Pancreas (tissue), 10 donors: ENCODE measurements around the gene TULP4. TPM values are rescaled to one million over a fixed set of nuclear protein-coding genes. Genes with fewer than 3 reads are reported as not detected.

Experiments used
- ATAC-seq, 4 donors: fragments of 200-7000 bp; cut with Tn5 transposase; one replicate each; pipeline versions ENCODE4 v1.8.0 to v1.9.1; 2020; ENCODE audit warnings: mild to moderate bottlenecking in 4 of 4, moderate library complexity in 4 of 4
- DNase-seq, 6 donors: peaks; one replicate each; pipeline ENCODE4 v3.0.0-alpha.2; 2020
- FAIRE-seq: peaks from 2 replicates; lab custom pipeline; 2012; peaks lifted over from hg19 to GRCh38; lab: Jason Lieb, UNC
- H3K27ac ChIP-seq, 4 donors: fragments of 200-600 bp; sonication (generic); 1 replicate in 3 of 4; 2 replicates in 1 of 4; pipeline versions ENCODE4 v1.5.0 to v1.8.0; 2020
- H3K27me3 ChIP-seq, 4 donors: fragments of 200-600 bp; one replicate each; pipeline ENCODE4 v1.8.0; 2021
- H3K36me3 ChIP-seq, 3 donors: fragments of 200-600 bp; sonication (generic) in 1 of 3; one replicate each; pipeline versions ENCODE4 v1.5.0 to v1.8.0; 2020 to 2021
- H3K4me1 ChIP-seq, 3 donors: fragments of 200-600 bp; one replicate each; pipeline ENCODE4 v1.8.0; 2021
- H3K4me3 ChIP-seq, 4 donors: fragments of 200-600 bp; sonication (generic) in 2 of 4; one replicate each; pipeline versions ENCODE4 v1.5.0 to v1.8.0; 2020 to 2021
- H3K9me3 ChIP-seq, 4 donors: fragments of 200-600 bp; one replicate each; pipeline ENCODE4 v1.8.0; 2021
- CTCF ChIP-seq, 4 donors: fragments of 200-600 bp; sonication (generic) in 3 of 4; IDR thresholded peaks; one replicate each; pipeline versions ENCODE4 v1.5.0 to v1.8.0; 2021; ENCODE audit warnings: antibody characterized with exemption in 4 of 4
- WGBS, 2 donors: extraction: QIAGEN DNeasy Blood & Tissue Kit; methylation state at CpG; one replicate each; pipeline ENCODE4 v1.1.7; 2013; 5-methylcytosine and 5-hydroxymethylcytosine counted together
- intact Hi-C, 3 donors: fragments of 100-400 bp; cut with DNase I; formaldehyde crosslinking; loops; one replicate each; pipeline versions ENCODE4 v1.11.1 to v1.14.2; 2022
- polyA plus RNA-seq, 2 donors: library from polyadenylated mRNA; stranded (reverse); fragments of 200-250 nt; gene quantifications; one replicate each; pipeline ENCODE4 v1.2.3, GENCODE V29; 2013
- total RNA-seq, 6 donors: library from RNA; stranded (reverse); fragmentation: NEBNext Ultra II Directional in 4 of 6; extraction: Animal tissue kit (Norgen Biotek cat#: 25700) in 4 of 6; gene quantifications; one replicate each; pipeline versions ENCODE4 v1.2.1 to v1.2.4, GENCODE V29; 2021 to 2023
- donor health status: healthy with polysubstance abuse.
- donor health status: DM: no; HTN: no; CAD: no; lungs with moderate emphysema.
- donor health status: DM: no; HTN: no; CAD: no.
- donor health status: control.
- donor health status: control.
- donor health status: Bipolar disorder and iron deficiency.
- donor health status: DM: yes; HTN: yes; CAD: no.
- donor health status: DM: no; HTN: no; CAD: no.
- donor health status: DM: no; HTN: no; CAD: no.
- donor health status: DM: yes; HTN: yes; CAD: no.

Gene TULP4
- total and polyA plus RNA-seq, 8 donors, result 3.1 to 88.8 (median 48.0) TPM

- no peak for ATAC-seq
- Histone ChIP-seq H3K27ac (no peak overlapping the region), H3K4me3 (no peak overlapping the region), H3K27me3 (no peaks in the 10 kb centered on the region), H3K36me3 (no peaks in the 10 kb centered on the region), H3K4me1 (peaks cover 0 to 6% (median 0%) of the 10 kb centered on the region in 3 donors), H3K9me3 (no peaks in the 10 kb centered on the region)
- WGBS, 2 donors, result 79 to 89% methylated on average over 4 of the region's 4 CpGs
- intact Hi-C loops, result no loop called here
- no peak for TF ChIP-seq CTCF (IDR thresholded peaks at IDR 0.05)
- FAIRE-seq, result no peak
- no peak for DNase-seq
Measured at GRCh38 chr6:158370805-158371204, 58.5 kb downstream of the TULP4 start.

GRCh38 chr6:158371261-158371660, 59.0 kb downstream of the TULP4 start:
- Histone ChIP-seq H3K27me3 (no peaks in the 10 kb centered on the region), H3K9me3 (no peaks in the 10 kb centered on the region), H3K36me3 (no peaks in the 10 kb centered on the region), H3K4me1 (peaks cover 0 to 6% (median 0%) of the 10 kb centered on the region in 3 donors), H3K4me3 (no peak overlapping the region), H3K27ac (no peak overlapping the region)
- WGBS, 2 donors, result 73 to 75% methylated on average over 5 of the region's 5 CpGs
- no peak for TF ChIP-seq CTCF (IDR thresholded peaks at IDR 0.05)
- ATAC-seq (no peak), DNase-seq (no peak), FAIRE-seq (no peak)
- intact Hi-C loops, result no loop called here

- Histone ChIP-seq H3K9me3 (no peaks in the 10 kb centered on the region), H3K27ac (no peak overlapping the region), H3K4me1 (peaks cover 0 to 6% (median 0%) of the 10 kb centered on the region in 3 donors), H3K27me3 (no peaks in the 10 kb centered on the region), H3K4me3 (no peak overlapping the region), H3K36me3 (no peaks in the 10 kb centered on the region)
- FAIRE-seq (no peak), DNase-seq (no peak), ATAC-seq (no peak)
- intact Hi-C loops, result no loop called here
- 51 to 57% methylated on average over 3 of the region's 3 CpGs for WGBS, 2 donors
- TF ChIP-seq CTCF (IDR thresholded peaks at IDR 0.05), result no peak
Measured at GRCh38 chr6:158372574-158372973, 60.3 kb downstream of the TULP4 start.

GRCh38 chr6:158373214-158373613, 60.9 kb downstream of the TULP4 start:
- Histone ChIP-seq H3K27me3 (no peaks in the 10 kb centered on the region), H3K9me3 (no peaks in the 10 kb centered on the region), H3K4me1 (peaks cover 0 to 6% (median 0%) of the 10 kb centered on the region in 3 donors), H3K4me3 (no peak overlapping the region), H3K36me3 (no peaks in the 10 kb centered on the region), H3K27ac (no peak overlapping the region)
- no peak for DNase-seq
- FAIRE-seq, result no peak
- WGBS, 2 donors, result 91 to 92% methylated on average over 9 of the region's 9 CpGs
- no peak for TF ChIP-seq CTCF (IDR thresholded peaks at IDR 0.05)
- intact Hi-C loops, result no loop called here
- ATAC-seq, result no peak

GRCh38 chr6:158374020-158374419, 61.8 kb downstream of the TULP4 start:
- Histone ChIP-seq H3K36me3 (no peaks in the 10 kb centered on the region), H3K4me1 (peaks cover 0 to 6% (median 0%) of the 10 kb centered on the region in 3 donors), H3K4me3 (no peak overlapping the region), H3K27me3 (no peaks in the 10 kb centered on the region), H3K9me3 (no peaks in the 10 kb centered on the region), H3K27ac (no peak overlapping the region)
- no peak for TF ChIP-seq CTCF (IDR thresholded peaks at IDR 0.05)
- FAIRE-seq (no peak), DNase-seq (no peak), ATAC-seq (no peak)
- intact Hi-C loops, result no loop called here
- WGBS, 2 donors, result 74 to 80% methylated on average over 5 of the region's 5 CpGs
